HEK293T (cell line): ENCODE results near the gene NLRP3.

Experiments used
- ELF4 ChIP-seq: fragments of 450-650 bp; IDR thresholded peaks from 2 replicates; pipeline ENCODE4 v1.6.1; 2017; ENCODE audit warnings: antibody characterized with exemption
- SP1 ChIP-seq: fragments of 450-650 bp; IDR thresholded peaks from 2 replicates; pipeline ENCODE4 v1.6.1; 2017
- SUZ12 ChIP-seq: fragments of 450-650 bp; IDR thresholded peaks from 2 replicates; pipeline ENCODE4 v1.6.1; 2016; ENCODE audit warnings: mild to moderate bottlenecking
- ZNF384 ChIP-seq: fragments of 450-650 bp; IDR thresholded peaks from 2 replicates; pipeline ENCODE4 v1.6.1; 2016
- TF ChIP-seq, protein P1 (sequence below): fragments of 450-650 bp; IDR thresholded peaks from 2 replicates; pipeline ENCODE4 v1.6.1; 2016

DNA sequence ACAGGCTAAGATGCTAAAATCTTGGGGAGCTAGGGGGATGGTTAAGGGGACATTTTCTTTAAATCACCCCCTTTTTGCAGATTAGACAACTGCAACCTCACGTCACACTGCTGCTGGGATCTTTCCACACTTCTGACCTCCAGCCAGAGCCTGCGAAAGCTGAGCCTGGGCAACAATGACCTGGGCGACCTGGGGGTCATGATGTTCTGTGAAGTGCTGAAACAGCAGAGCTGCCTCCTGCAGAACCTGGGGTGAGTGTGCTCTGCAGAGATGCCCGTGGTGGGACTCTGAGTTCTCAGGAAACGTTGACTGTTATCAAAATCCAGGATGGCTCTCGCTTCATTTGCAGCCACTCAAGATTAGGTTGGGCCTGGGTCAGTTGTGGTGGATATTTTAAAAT, 28.6 kb downstream of the NLRP3 start:
- TF ChIP-seq, protein P1, sequence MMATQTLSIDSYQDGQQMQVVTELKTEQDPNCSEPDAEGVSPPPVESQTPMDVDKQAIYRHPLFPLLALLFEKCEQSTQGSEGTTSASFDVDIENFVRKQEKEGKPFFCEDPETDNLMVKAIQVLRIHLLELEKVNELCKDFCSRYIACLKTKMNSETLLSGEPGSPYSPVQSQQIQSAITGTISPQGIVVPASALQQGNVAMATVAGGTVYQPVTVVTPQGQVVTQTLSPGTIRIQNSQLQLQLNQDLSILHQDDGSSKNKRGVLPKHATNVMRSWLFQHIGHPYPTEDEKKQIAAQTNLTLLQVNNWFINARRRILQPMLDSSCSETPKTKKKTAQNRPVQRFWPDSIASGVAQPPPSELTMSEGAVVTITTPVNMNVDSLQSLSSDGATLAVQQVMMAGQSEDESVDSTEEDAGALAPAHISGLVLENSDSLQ = no peak
- no peak for TF ChIP-seq ZNF384
- TF ChIP-seq SUZ12 = no peak
- no peak for TF ChIP-seq ELF4
- no peak for TF ChIP-seq SP1
